ENCODE results near the gene MED25.

Gene MED25

DNA sequence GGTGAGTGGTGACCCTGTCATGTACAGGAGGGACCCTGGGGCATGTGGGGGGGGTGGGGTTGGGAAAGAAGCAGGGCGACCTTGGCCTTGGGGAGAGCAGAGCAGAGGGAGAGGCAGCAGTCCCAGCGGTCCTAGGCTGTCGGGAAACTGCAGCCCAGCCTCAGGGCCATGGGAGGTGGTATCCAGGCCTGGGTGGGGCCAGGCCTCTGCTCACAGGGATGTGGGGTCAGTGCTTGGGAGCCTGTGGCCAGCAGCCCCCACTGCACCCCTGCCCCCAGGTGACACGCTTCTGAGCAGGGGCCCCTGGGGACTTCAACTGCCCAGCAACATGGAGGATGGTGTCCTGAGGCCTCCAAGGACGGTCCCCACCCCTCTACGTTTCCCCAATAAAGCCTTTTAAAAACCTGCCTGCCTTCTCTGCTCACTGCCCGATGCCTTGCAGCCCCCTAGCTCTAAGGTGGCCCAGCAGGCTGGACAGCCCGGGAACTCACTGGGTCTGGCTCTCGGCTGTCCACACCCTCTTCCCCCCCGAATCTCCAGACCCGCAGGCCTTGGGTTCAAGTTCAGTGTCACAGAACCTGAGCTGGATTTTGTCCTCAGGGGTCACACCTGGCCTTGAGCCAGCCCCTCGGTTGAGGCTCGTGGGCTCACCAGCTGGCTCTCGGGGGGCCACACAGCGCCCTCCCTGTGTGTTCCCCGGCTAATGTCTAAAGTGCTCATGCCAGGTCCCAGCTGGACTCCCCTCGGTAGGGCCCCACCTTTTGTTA is 42.4 kb downstream of the MED25 start:
- no peak for DNase-seq

- DNase-seq: no peak
These were observed 43.0 kb downstream of the MED25 start for GRCh38 chr19:49861107-49861506.

- DNase-seq: no peak
These were observed 43.7 kb downstream of the MED25 start for GRCh38 chr19:49861541-49862378.

DNA sequence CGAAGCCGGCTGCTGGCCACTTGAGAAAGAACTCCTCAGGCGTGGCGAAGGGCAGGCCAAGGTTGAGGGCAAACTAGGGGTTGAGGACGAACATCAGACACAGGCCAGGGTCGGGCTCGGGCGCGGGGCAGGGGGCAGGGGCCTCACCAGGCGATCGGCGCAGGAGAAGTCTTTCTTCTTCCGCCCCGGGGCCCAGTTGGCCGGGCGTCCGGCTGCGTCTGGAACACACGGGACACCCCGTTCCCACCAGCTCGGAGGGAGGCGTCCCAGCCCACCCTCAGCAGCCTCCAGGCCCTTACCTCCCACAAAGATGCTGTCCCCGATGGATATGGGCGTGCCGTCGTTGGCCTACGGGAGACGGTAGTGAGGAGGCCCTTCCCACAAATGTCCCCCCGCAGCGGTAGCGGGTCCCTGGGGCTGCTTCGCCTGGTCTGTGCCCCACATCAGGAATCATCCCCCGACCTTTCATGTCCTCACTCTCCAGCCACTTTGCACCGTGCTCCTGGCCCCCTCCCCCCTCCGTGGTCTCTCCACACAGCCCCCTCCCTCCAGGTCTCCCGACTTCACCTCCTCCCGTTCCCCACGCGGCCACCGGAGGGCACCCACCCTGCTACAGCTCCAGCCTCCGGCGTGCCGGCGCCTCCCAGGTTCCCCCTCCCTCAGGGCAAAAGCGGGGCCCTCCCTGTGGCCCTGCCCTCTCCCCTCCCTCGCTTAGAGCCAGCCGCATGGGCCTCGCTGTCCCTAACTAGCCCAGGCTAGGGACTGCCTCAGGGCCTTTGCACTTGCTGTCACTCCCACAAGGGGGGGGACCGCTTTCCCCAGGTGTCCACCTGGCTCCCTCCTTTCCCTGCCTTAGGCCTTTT is 44.5 kb downstream of the MED25 start:
- DNase-seq: no peak

DNA sequence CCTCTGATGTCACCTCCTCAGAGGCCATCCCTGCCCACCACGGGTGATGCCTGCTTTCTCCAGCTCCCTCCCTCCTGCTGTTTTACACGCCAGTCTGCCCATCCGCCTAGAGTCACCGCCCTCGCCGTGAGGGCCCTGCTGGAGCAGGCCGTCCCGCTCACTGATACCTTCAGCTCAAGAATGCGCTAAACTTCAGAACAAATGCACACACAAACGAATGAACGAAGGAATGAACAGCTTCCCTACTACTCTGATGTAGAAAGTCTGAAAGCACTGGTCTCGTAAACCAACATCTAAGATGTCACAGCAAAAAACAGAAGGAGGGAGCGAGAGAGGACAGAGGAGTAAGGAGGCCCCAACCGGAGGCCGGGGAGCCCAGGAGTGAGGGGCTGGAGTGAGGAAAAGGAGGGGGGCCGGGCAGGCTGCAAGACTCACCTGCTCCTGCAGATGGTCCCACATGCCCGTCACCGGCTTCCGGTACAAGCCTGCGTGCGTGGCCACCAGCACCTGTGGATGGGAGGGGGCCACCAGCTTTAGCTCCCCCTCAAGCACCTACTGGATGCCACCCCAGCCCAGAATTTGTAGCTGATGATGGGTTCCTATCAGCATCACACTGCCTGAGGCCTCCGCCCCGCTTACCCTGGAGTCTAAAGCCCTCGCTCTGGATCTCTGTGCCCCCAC is 45.3 kb downstream of the MED25 start:
- no peak for DNase-seq

- DNase-seq: no peak
These were observed 45.8 kb downstream of the MED25 start for GRCh38 chr19:49863935-49864320.

- DNase-seq: no peak
These were observed 46.8 kb downstream of the MED25 start for GRCh38 chr19:49864890-49865289.

- peak; percentile 88 for DNase-seq
These were observed 49.1 kb downstream of the MED25 start, which contains the start of gene PNKP for GRCh38 chr19:49866933-49867782. Gene PNKP, minus strand, starts transcription at chr19:49867576. Its CDS starts 372 bp downstream, at chr19:49867204.

GRCh38 chr19:49869009-49869483 is 51.0 kb downstream of the MED25 start:
- no peak for DNase-seq

- DNase-seq: peak; percentile 98
These were observed 51.6 kb downstream of the MED25 start for GRCh38 chr19:49869484-49870308.

DNA sequence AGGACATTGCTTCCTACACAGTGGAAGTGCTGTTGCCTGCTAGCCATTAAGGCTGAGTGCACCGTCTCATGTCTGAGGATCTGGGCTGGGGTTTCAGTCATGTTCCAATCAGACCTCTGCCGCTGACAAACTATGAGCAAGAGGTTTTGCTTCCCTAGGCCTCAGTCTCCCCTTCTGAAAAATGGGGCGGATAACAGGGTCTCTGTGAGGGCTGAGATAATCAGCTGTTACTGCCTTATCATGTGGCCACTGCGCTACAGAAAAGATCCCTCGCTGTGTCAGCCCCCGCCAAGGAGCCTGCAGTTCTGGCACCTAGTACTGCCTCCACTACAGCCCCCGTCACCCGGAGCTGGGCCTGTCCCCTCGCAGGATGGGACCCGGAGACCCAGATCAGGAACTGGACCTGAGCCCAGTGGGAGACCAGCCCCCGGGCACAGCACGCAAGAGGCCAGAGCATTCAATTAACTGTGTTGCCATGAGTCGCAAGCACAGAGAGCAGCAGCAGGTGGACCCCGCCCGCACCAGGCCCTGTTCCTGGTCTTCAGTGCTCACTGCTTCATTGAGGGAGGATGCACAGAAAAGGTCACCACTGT is 52.3 kb downstream of the MED25 start:
- DNase-seq: no peak

DNA sequence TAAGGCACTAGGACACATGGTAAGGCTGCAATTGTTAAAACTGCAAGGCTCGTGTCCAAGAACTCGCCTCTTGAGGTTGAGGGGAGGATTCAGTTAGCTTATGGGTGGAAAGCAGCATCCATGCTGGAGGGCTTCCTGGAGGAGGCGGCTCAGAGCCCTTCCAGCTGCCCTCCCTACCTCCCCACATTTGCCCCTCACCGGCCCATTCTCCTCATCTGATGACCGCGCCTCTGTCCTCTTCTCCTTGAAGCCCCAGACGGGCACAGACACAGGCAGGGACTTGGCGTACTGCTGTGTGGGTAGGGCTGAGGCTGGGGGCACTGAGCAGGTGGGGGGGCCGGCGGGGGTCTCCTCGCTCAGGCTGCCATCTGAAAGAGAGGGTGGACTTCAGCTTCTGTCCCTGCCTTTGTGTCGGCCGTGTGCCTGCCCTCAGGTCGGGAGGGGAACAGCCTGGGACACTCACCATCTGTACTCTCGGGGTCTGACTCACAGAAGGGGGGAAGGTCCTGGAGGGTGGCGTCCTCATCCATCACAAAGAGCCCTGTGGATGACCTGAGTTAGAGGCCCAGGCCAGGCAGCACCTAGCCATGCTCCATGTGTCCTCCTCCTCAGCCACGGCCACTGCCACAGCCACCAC is 53.4 kb downstream of the MED25 start:
- no peak for DNase-seq

- DNase-seq: no peak
These were observed 54.4 kb downstream of the MED25 start for GRCh38 chr19:49872245-49873128.

DNA sequence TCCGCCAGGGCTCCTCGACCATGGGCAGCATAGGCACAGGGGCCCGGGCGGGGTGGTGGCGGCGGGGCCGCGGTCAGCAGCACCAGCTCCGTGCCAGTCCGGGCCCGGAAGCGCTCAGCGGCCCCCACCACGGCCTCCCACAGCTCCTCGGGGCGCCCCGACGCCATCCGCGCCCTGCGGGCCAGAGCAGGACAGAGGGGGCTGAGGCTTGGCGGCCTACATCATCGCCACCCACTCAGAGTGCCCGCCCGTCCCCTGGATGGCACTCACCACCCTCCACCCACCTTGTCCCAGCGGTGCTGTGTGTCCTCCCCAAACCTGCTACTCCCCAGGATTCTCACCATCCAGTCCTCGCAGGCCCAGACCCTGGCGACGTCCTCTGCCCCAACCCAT is 55.0 kb downstream of the MED25 start:
- DNase-seq: no peak

DNA sequence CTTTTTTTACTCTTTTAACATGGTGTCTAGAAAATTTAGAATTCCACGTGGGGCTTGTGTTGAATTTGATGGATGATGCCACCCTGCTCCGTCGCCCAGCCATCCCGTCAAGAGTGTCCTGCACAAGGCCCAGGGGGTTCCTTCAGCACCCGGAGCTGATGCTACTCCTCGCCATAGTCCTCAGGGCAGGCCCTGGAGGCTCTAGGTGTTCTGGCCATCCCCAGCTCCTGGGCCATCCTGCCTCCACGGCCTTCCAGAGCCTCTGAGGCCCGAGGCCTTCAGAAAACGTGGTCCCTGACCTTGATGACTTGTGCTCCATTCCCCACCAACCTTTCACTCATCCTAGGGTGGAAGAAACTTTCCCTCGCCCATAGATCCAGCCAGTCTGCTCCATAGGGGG is 55.7 kb downstream of the MED25 start:
- no peak for DNase-seq

GRCh38 chr19:49874503-49875157 is 56.5 kb downstream of the MED25 start:
- no peak for DNase-seq

GRCh38 chr19:49875177-49875576 is 57.1 kb downstream of the MED25 start:
- DNase-seq: no peak

GRCh38 chr19:49875857-49876421 is 57.9 kb downstream of the MED25 start:
- DNase-seq: peak; percentile 60
